ENCODE data around the gene FOXF1.

The FOXF1 gene

DNA sequence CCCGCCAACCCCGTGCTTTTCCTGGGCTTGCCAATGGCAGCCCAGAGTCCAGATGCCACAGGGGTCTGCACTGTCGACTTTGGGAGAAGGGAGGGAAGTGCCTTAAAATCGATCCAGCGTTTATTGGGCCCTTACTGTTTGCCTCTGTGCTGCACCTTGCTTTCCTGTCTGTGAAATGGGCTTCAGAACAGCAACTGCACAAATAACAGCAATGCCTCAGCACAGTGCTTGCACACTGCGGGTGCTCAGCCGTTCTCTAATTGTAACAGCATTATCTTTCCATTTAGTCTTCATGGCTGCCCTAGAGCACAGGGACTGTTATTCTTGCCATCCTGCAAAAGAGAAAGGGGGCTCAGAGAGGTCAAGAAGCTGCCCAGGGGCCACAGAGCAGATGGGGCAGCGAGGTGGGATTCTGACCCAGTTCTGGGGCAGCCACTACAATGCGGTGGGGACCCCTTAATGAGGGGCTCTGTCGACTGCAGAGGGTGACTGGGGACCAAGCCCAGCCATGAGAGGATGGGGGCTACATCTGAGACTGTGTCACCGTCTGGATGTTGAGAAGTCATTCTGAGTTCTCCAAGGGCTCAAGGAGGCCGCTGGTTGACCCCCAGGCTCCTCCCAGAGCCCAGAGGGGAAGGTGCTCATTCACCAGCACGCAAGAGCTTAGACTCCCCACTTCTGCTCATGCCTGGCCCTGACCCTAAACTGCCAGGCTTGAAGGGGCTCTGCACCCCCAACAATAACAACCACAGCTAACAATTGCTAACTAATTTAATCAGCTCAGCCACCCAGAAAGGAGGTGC lies 9.4 kb upstream of the FOXF1 start:
- H3K4me3 ChIP-seq (ENCODE audit: low read length): no peak overlapping the region
- H3K9me3 ChIP-seq (ENCODE audit: control insufficient read depth, low read length): no peaks in the 10 kb centered on the region
- H3K27me3 ChIP-seq (ENCODE audit: control insufficient read depth, insufficient read depth, low read length): peaks cover 88% of the 10 kb centered on the region
- no peaks in the 10 kb centered on the region for H3K4me1 ChIP-seq (ENCODE audit: control insufficient read depth, insufficient read depth, low read length)
- H3K36me3 ChIP-seq (ENCODE audit: control insufficient read depth, insufficient read depth, low read length): no peaks in the 10 kb centered on the region
- H3K9ac ChIP-seq (ENCODE audit: low read length): peak overlapping the region; percentile 34

DNA sequence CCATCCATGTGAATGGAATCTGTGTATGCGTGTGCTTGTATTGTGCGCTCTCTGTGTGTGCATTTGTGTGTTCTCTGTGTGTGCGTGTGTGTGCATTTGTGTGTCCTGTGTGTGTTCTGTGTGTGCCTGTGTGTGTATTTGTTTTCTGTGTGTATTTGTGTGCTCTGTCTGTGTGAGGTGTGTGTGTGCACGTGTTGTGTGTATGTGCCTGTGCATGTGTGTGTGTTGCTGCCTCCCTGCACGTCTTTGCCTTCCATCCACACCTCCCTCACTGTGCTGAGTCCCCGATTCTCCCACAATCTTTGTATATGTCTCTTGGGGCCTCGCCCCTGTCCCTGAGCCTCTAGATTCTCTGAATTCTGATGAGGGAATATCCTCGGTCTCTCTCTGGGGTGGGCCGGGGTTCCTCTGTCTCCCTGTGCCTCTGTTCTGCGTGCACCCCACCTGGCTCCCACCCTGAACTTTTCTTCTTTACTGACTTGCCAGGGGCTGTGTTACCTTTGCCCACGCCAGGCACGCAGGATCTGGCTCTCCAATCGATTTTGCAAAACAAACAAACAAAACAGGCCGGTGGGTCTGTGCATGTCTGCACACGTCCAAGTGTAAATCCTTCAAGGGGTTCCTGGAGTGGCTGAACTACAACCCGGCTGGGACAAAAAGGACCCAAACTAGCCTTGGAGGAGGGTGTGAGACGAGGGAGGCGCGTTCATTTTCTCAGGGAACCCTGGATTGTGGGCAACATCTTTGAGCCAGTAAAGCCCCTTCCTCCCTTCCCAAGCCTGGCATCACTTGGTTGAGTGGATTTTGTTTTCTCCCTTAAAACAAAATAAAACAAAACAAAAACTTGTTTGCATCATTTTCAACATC lies 8.1 kb upstream of the FOXF1 start:
- Histone ChIP-seq H3K4me3 (ENCODE audit: low read length) (no peak overlapping the region), H3K27me3 (ENCODE audit: control insufficient read depth, insufficient read depth, low read length) (peaks cover 88% of the 10 kb centered on the region), H3K9ac (ENCODE audit: low read length) (no peak overlapping the region), H3K36me3 (ENCODE audit: control insufficient read depth, insufficient read depth, low read length) (no peaks in the 10 kb centered on the region), H3K9me3 (ENCODE audit: control insufficient read depth, low read length) (no peaks in the 10 kb centered on the region), H3K4me1 (ENCODE audit: control insufficient read depth, insufficient read depth, low read length) (no peaks in the 10 kb centered on the region)

GRCh38 chr16:86502856-86503748 lies 7.2 kb upstream of the FOXF1 start:
- H3K9ac ChIP-seq (ENCODE audit: low read length): peak overlapping the region; percentile 50
- no peaks in the 10 kb centered on the region for H3K9me3 ChIP-seq (ENCODE audit: control insufficient read depth, low read length)
- no peaks in the 10 kb centered on the region for H3K36me3 ChIP-seq (ENCODE audit: control insufficient read depth, insufficient read depth, low read length)
- no peaks in the 10 kb centered on the region for H3K4me1 ChIP-seq (ENCODE audit: control insufficient read depth, insufficient read depth, low read length)
- peaks cover 95% of the 10 kb centered on the region for H3K27me3 ChIP-seq (ENCODE audit: control insufficient read depth, insufficient read depth, low read length)
- H3K4me3 ChIP-seq (ENCODE audit: low read length): no peak overlapping the region

DNA sequence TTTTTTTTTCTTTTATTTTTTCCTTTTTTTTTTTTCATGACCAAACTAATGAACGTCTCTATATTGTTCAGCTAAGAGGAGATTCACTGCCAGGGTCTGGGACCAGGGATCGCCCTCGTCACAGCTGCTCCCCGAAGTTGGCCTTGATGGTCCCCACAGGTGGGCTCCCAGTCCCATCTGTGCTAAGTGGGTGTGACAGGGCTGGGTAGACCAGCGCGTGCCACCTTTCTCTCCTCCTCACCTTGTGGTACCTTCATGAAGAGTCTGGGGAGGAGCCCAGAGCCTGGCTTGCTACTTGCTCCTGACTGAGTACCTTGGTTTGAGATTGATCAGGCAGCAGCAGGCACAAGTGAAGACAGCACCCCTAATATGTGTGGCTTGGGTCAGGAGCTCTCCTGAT lies 6.5 kb upstream of the FOXF1 start:
- Histone ChIP-seq H3K36me3 (ENCODE audit: control insufficient read depth, insufficient read depth, low read length) (no peaks in the 10 kb centered on the region), H3K27me3 (ENCODE audit: control insufficient read depth, insufficient read depth, low read length) (peaks cover 95% of the 10 kb centered on the region), H3K4me3 (ENCODE audit: low read length) (no peak overlapping the region), H3K9ac (ENCODE audit: low read length) (peak overlapping the region; percentile 53), H3K9me3 (ENCODE audit: control insufficient read depth, low read length) (no peaks in the 10 kb centered on the region), H3K4me1 (ENCODE audit: control insufficient read depth, insufficient read depth, low read length) (peaks cover 2% of the 10 kb centered on the region)

- Histone ChIP-seq H3K9ac (ENCODE audit: low read length) (peak overlapping the region; percentile 37), H3K36me3 (ENCODE audit: control insufficient read depth, insufficient read depth, low read length) (no peaks in the 10 kb centered on the region), H3K4me3 (ENCODE audit: low read length) (no peak overlapping the region), H3K9me3 (ENCODE audit: control insufficient read depth, low read length) (no peaks in the 10 kb centered on the region), H3K27me3 (ENCODE audit: control insufficient read depth, insufficient read depth, low read length) (peaks cover 95% of the 10 kb centered on the region), H3K4me1 (ENCODE audit: control insufficient read depth, insufficient read depth, low read length) (peaks cover 7% of the 10 kb centered on the region)
Measured at GRCh38 chr16:86504315-86505184, 5.8 kb upstream of the FOXF1 start.

- peak overlapping the region; percentile 58 for H3K9ac ChIP-seq (ENCODE audit: low read length)
- peaks cover 7% of the 10 kb centered on the region for H3K4me1 ChIP-seq (ENCODE audit: control insufficient read depth, insufficient read depth, low read length)
- H3K4me3 ChIP-seq (ENCODE audit: low read length): no peak overlapping the region
- peaks cover 92% of the 10 kb centered on the region for H3K27me3 ChIP-seq (ENCODE audit: control insufficient read depth, insufficient read depth, low read length)
- no peaks in the 10 kb centered on the region for H3K9me3 ChIP-seq (ENCODE audit: control insufficient read depth, low read length)
- no peaks in the 10 kb centered on the region for H3K36me3 ChIP-seq (ENCODE audit: control insufficient read depth, insufficient read depth, low read length)
Measured at GRCh38 chr16:86505185-86505898, 5.0 kb upstream of the FOXF1 start.

- H3K4me1 ChIP-seq (ENCODE audit: control insufficient read depth, insufficient read depth, low read length): peaks cover 7% of the 10 kb centered on the region
- no peaks in the 10 kb centered on the region for H3K9me3 ChIP-seq (ENCODE audit: control insufficient read depth, low read length)
- no peak overlapping the region for H3K4me3 ChIP-seq (ENCODE audit: low read length)
- peak overlapping the region; percentile 58 for H3K9ac ChIP-seq (ENCODE audit: low read length)
- H3K36me3 ChIP-seq (ENCODE audit: control insufficient read depth, insufficient read depth, low read length): no peaks in the 10 kb centered on the region
- H3K27me3 ChIP-seq (ENCODE audit: control insufficient read depth, insufficient read depth, low read length): peaks cover 90% of the 10 kb centered on the region
Measured at GRCh38 chr16:86505899-86506864, 4.1 kb upstream of the FOXF1 start.

- peaks cover 7% of the 10 kb centered on the region for H3K4me1 ChIP-seq (ENCODE audit: control insufficient read depth, insufficient read depth, low read length)
- peak overlapping the region; percentile 36 for H3K4me3 ChIP-seq (ENCODE audit: low read length)
- H3K27me3 ChIP-seq (ENCODE audit: control insufficient read depth, insufficient read depth, low read length): peaks cover 89% of the 10 kb centered on the region
- H3K9ac ChIP-seq (ENCODE audit: low read length): peak overlapping the region; percentile 58
- H3K9me3 ChIP-seq (ENCODE audit: control insufficient read depth, low read length): no peaks in the 10 kb centered on the region
- no peaks in the 10 kb centered on the region for H3K36me3 ChIP-seq (ENCODE audit: control insufficient read depth, insufficient read depth, low read length)
Measured at GRCh38 chr16:86507173-86508027, 2.9 kb upstream of the FOXF1 start.

GRCh38 chr16:86508028-86508946 lies 2.0 kb upstream of the FOXF1 start:
- Histone ChIP-seq H3K4me3 (ENCODE audit: low read length) (no peak overlapping the region), H3K36me3 (ENCODE audit: control insufficient read depth, insufficient read depth, low read length) (no peaks in the 10 kb centered on the region), H3K9me3 (ENCODE audit: control insufficient read depth, low read length) (no peaks in the 10 kb centered on the region), H3K27me3 (ENCODE audit: control insufficient read depth, insufficient read depth, low read length) (peaks cover 87% of the 10 kb centered on the region), H3K4me1 (ENCODE audit: control insufficient read depth, insufficient read depth, low read length) (peaks cover 7% of the 10 kb centered on the region), H3K9ac (ENCODE audit: low read length) (peak overlapping the region; percentile 58)
